NT2/D1 (cell line): Measurements from ENCODE around the gene ASB5.

Experiments
- SUZ12 ChIP-seq: IDR thresholded peaks from 2 replicates; pipeline ENCODE4 v1.6.1; 2011; ENCODE audit not compliant: insufficient read length, insufficient read depth; ENCODE audit errors: extremely low read depth
- ZNF274 ChIP-seq: IDR thresholded peaks from 2 replicates; pipeline ENCODE4 v1.6.1; 2011; ENCODE audit warnings: mild to moderate bottlenecking, low read depth, low read length

DNA sequence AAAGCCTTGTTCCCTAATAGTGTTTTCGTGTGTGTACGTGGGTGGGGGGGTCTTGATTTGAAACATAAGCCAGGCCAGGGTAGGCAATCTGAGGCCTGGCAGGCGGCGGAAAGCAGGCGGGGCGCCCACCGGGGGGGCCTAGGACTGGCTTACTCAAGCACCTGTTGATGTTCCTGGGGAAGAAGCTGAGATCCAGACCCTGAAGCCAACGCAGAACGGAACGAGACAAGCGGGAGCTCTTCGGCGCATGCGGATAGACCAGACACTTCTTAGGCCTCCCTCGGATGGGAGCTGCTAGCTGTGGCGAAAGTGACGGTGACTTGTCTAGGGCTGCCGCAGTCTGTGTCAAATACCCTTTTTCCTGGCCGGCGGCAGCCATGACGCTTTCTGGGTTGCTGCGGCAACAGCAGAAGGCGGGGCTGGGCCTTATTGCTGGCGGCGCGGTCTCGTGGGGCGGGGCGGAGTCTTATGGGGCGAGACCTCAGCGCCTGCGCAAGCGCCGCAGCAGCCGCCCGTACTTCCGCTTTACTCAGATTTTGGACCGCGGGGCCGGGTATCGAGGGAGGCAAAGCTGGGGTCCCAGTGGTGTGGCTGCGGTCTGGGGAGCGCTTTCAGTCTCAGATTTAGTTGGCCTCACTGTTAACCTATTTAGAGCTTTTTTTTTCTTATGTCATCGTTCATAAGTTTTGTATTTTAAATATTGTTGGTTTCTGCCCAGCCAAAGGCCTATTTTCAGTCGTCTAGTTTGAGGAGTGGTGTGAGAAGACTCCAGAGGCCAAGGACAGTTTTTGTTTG is 73.6 kb downstream of the ASB5 start, which contains the start of gene SPATA4:
- TF ChIP-seq ZNF274: no peak
- TF ChIP-seq SUZ12: no peak
